Osteoblast (primary cell): ENCODE measurements around the gene BZW2. TPM values are rescaled to one million over a fixed set of nuclear protein-coding genes. Genes with fewer than 3 reads are reported as not detected.

Experiments
- DNase-seq: peaks from one replicate; pipeline ENCODE4 v3.0.0; 2011; ENCODE audit warnings: low spot score, mixed read lengths; ENCODE audit not compliant: insufficient read length; ENCODE audit errors: missing footprints
- H2AFZ ChIP-seq: 2 replicates; pipeline ENCODE4 v1.6.0; 2011; ENCODE audit warnings: mild to moderate bottlenecking, low read length
- H3K27ac ChIP-seq: 2 replicates; pipeline ENCODE4 v1.5.1; 2011; ENCODE audit warnings: mild to moderate bottlenecking, low read depth, low read length, moderate library complexity
- H3K27me3 ChIP-seq: 2 replicates; pipeline ENCODE4 v1.6.0; 2012; ENCODE audit warnings: mild to moderate bottlenecking, control low read depth, inconsistent platforms, low read length, moderate library complexity; ENCODE audit not compliant: insufficient read depth
- H3K36me3 ChIP-seq: 2 replicates; pipeline ENCODE4 v1.5.1; 2011; ENCODE audit warnings: mild to moderate bottlenecking, low read length, control low read depth, moderate library complexity; ENCODE audit not compliant: insufficient read depth
- H3K4me1 ChIP-seq: 2 replicates; pipeline ENCODE4 v1.5.1; 2011; ENCODE audit warnings: mild to moderate bottlenecking, low read length, control low read depth, moderate library complexity; ENCODE audit not compliant: insufficient read depth
- H3K4me2 ChIP-seq: 2 replicates; pipeline ENCODE4 v1.6.0; 2011; ENCODE audit warnings: mild to moderate bottlenecking, low read length; ENCODE audit not compliant: insufficient read depth
- H3K4me3 ChIP-seq: fragments of 200-600 bp; sonication (generic); 3 replicates; pipeline ENCODE4 v1.5.1; 2012; ENCODE audit warnings: mild to moderate bottlenecking, low read length, inconsistent platforms; ENCODE audit not compliant: insufficient read depth
- H3K79me2 ChIP-seq: 2 replicates; pipeline ENCODE4 v1.6.0; 2012; ENCODE audit warnings: mild to moderate bottlenecking, low read length, control low read depth, inconsistent platforms; ENCODE audit not compliant: insufficient read depth
- H3K9me3 ChIP-seq: 2 replicates; pipeline ENCODE4 v1.5.1; 2011; ENCODE audit warnings: low read depth, low read length, control low read depth
- H4K20me1 ChIP-seq: 2 replicates; pipeline ENCODE4 v1.6.0; 2012; ENCODE audit warnings: mild to moderate bottlenecking, low read length, control low read depth; ENCODE audit not compliant: insufficient read depth
- total RNA-seq: library from RNA; depleted of rRNA; stranded (reverse); fragments of >200 nt; gene quantifications from 2 replicates; pipeline ENCODE4 v1.2.3, GENCODE V29; 2012
- TF ChIP-seq, protein P1 (sequence below): IDR thresholded peaks from 2 replicates; pipeline ENCODE4 v1.5.1; 2011; ENCODE audit warnings: mild to moderate bottlenecking, low read depth, low read length, moderate library complexity; ENCODE audit errors: extremely low read depth

BZW2 gene
- total RNA-seq, 1 donor, result 52.8 TPM

DNA sequence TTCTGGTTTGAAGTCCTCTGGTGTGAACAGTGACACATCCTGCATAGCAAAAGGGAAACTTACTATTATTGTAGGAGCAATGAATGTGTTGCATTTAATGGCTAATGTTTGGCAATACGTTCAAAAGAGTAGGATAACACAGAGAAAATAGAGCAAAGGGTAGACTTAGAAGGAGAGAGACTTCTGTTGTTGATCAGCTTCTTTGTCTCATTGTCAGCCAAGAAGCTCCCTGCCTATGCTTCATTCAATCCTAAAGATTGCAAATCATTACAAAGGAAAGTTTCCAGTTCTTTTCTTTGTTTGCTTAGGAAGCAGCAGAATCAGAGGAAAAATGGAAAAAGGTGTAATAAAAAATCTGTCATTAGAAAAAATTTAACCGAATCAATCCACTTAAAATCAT lies 99.7 kb downstream of the BZW2 start:
- Histone ChIP-seq H3K27ac (no peak overlapping the region), H3K4me1 (peaks cover 17% of the 10 kb centered on the region), H3K4me3 (no peak overlapping the region), H3K9me3 (no peaks in the 10 kb centered on the region), H3K36me3 (no peaks in the 10 kb centered on the region), H3K79me2 (no peaks in the 10 kb centered on the region), H3K4me2 (no peak overlapping the region), H2AFZ (no peak overlapping the region), H4K20me1 (no peaks in the 10 kb centered on the region), H3K27me3 (no peaks in the 10 kb centered on the region)
- no peak for DNase-seq
- TF ChIP-seq, protein P1, sequence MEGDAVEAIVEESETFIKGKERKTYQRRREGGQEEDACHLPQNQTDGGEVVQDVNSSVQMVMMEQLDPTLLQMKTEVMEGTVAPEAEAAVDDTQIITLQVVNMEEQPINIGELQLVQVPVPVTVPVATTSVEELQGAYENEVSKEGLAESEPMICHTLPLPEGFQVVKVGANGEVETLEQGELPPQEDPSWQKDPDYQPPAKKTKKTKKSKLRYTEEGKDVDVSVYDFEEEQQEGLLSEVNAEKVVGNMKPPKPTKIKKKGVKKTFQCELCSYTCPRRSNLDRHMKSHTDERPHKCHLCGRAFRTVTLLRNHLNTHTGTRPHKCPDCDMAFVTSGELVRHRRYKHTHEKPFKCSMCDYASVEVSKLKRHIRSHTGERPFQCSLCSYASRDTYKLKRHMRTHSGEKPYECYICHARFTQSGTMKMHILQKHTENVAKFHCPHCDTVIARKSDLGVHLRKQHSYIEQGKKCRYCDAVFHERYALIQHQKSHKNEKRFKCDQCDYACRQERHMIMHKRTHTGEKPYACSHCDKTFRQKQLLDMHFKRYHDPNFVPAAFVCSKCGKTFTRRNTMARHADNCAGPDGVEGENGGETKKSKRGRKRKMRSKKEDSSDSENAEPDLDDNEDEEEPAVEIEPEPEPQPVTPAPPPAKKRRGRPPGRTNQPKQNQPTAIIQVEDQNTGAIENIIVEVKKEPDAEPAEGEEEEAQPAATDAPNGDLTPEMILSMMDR, result no peak

DNA sequence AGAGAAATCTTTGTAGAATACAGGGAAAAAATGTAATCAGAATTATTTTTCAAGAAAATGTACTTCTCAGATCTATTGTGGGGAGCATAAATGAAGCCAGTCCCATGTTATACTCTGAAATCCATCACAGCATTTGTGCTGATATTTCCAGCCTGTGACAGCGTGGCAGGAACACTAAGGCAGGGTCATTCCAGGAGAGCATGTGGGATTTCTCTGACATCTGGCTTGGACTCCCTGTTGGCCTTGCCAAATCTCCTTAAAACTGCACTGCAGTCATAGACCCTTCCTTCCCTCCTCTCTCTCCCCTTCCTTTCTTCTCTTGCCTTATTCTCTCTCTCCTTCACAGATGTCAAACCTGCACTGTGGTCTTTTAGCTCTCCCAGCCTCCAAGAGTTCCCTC lies 101.1 kb downstream of the BZW2 start:
- Histone ChIP-seq H3K79me2 (no peaks in the 10 kb centered on the region), H2AFZ (no peak overlapping the region), H3K27me3 (no peaks in the 10 kb centered on the region), H3K4me1 (peaks cover 4% of the 10 kb centered on the region), H4K20me1 (no peaks in the 10 kb centered on the region), H3K4me3 (no peak overlapping the region), H3K36me3 (no peaks in the 10 kb centered on the region), H3K27ac (no peak overlapping the region), H3K4me2 (no peak overlapping the region), H3K9me3 (no peaks in the 10 kb centered on the region)
- TF ChIP-seq, protein P1, result no peak
- no peak for DNase-seq

DNA sequence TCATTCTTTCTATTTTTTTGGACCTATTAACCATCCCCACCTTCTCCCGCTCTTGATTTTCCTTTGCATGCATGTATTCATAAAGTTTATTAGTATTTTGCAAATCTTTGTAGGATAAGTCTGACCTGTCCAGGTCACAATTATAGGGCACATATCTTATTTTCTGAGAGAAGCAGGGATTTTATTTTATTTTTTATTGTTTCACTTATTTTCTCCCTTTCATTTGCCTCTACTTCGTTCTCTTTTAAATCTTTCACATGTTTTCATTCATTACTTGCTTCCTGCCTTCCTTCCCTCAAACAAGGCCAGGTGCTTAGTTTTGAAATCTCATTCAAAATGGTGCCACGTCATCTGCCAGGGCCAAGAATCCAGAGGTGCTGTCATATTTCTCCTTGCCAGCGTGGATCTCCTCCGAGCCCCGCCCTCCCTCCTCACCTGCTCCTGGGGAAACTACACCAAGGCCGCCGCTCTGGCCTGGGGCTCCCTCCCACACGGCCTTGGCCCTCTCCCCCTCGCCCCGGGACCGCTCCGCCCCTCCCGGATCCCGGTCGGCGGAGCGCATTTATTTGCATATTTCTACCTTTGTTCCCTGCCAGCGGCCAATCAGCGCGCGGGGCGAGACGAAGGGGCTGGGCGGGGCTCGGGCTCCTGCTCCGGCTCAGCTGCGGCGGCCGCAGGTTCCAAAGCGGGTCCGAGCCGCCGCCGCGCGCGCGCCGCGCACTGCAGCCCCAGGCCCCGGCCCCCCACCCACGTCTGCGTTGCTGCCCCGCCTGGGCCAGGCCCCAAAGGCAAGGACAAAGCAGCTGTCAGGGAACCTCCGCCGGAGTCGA lies 107.3 kb downstream of the BZW2 start, which contains the start of gene TSPAN13:
Gene TSPAN13 (plus strand): TSS at position 654 of the 830 bp plus-strand sequence. CDS start 213 bp downstream, outside the sequence.
- Histone ChIP-seq H3K4me1 (peaks cover 12% of the 10 kb centered on the region), H2AFZ (peak within 1 kb of the TSS; percentile 91), H3K27ac (peak within 1 kb of the TSS; percentile 7), H3K9me3 (no peaks in the 10 kb centered on the region), H3K4me2 (peak within 1 kb of the TSS; percentile 95), H3K27me3 (no peaks in the 10 kb centered on the region), H4K20me1 (no peaks in the 10 kb centered on the region), H3K79me2 (no peaks in the 10 kb centered on the region), H3K4me3 (peak within 1 kb of the TSS; percentile 85), H3K36me3 (no peaks in the 10 kb centered on the region)
- DNase-seq, result peak; percentile 87
- TF ChIP-seq, protein P1, result no peak

DNA sequence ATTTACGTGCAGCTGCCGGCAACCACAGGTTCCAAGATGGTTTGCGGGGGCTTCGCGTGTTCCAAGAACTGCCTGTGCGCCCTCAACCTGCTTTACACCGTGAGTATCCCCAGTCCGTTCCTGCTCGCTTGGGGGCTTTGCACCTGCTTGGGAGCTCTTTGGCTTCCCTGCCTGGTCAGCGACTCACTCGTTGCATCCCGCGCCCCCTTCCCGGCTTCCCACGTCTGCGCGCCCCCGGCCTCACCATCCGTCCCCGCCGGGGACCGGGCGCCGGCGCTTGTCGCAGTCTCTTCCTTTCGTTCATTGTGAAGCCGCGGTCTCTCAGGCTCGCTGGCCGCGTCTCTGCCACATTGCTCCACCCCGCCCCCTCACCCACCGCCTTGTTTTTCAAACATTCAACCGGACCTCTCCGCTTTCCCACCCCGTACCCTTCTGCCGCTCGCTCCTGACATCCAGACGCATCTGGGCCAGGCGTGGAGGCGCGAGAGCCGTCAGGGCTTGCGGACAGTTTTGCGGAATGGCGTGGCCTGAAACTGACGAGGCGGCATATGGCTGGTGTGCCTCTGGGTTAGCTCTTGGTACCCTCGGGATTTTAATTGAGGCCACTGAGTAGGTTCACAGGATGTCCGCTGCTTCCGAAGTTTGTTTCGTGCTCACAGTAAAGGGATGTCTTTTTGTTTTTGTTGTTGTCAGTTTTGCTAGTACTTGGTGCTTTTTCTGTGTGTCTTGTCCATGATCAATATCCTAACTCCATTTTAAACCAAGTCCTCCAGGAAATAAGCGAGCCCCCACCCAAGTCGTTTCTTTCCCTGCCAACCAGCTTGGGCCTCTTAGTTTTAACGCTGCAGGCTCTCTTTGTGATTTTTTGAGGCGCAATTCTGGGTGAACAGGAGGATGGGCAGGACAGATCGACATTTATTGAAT lies 108.2 kb downstream of the BZW2 start:
- Histone ChIP-seq H3K27me3 (no peaks in the 10 kb centered on the region), H3K36me3 (no peaks in the 10 kb centered on the region), H2AFZ (peak overlapping the region; percentile 91), H4K20me1 (no peaks in the 10 kb centered on the region), H3K27ac (peak overlapping the region; percentile 7), H3K79me2 (no peaks in the 10 kb centered on the region), H3K9me3 (no peaks in the 10 kb centered on the region), H3K4me1 (peaks cover 12% of the 10 kb centered on the region), H3K4me3 (peak overlapping the region; percentile 85), H3K4me2 (peak overlapping the region; percentile 95)
- DNase-seq, result no peak
- TF ChIP-seq, protein P1, result no peak
